Measurements from ENCODE around the gene PAN3. TPM values are rescaled to one million over a fixed set of nuclear protein-coding genes. Genes with fewer than 3 reads are reported as not detected.

PAN3 gene
- 8.8 and 9.8 TPM in 2 replicates for total RNA-seq (ENCODE audit: low replicate concordance)

GRCh38 chr13:28138012-28138755 lies at the start of gene PAN3:
Gene PAN3 (plus strand): TSS chr13:28138545. CDS start chr13:28138658, 113 bp downstream.

DNA sequence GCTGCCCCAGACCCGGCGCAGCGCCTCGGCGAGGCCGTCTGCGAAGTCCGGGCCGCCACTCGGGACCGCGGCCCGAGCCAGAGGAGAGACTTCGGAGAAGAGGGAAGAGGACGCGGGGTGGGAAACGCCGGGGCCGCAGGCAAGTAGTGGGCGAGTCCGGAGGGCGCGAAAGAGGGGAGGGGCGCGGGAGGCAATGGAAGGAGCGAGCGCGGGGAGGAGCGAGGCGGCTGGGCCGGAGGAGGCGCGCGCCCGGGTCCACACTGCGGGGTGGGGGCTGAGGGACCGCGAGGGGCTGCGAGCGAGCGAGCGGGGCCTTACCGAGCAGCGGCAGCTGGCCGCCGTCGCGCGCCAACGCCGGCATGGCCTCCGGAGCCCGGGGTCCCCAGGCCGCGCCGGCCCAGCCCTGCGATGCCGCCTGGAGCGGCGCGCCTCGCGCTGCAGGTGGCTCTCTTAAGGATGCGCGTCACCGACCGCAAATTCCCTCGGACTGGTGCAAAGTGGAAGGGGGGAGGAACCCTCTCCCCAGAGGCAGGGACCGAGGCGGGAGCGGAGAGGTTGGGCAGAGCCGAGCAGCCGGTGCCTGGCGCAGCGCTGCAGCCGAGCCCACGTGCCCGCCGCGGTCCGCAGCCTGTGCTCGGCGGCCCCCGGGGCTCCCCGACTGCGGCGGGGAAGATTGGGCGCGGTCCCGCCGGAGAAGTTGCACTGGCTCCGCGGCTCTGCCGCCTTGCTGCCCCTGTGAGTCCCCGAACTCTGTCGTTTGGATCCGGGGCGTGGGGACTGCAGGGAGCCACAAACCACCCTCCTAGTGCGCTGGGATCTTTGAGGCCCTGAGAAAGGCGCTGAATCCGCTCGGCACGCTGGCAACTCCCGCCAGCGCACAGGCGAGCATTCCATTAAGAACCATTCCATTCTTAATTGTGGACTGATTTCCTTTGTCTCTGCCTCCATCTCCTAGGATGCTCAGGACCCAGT lies 37.9 kb upstream of the PAN3 start, which contains the start of gene FLT3:
Gene FLT3 (minus strand): TSS at position 427 of the 972 bp plus-strand sequence. CDS start 66 bp downstream, at position 361.

Other genes with a start within 250 kb of the PAN3 start
- not detected in 2 replicates for gene PDX1, start 218.5 kb upstream of the PAN3 start, total RNA-seq (ENCODE audit: low replicate concordance)
- gene CDX2, start 169.2 kb upstream of the PAN3 start, total RNA-seq (ENCODE audit: low replicate concordance), result not detected in 2 replicates
- gene URAD, start 149.9 kb upstream of the PAN3 start, total RNA-seq (ENCODE audit: low replicate concordance), result not detected in 2 replicates
- gene FLT3, start 38.0 kb upstream of the PAN3 start, total RNA-seq (ENCODE audit: low replicate concordance), result not detected in 2 replicates

All from smooth muscle cell of the coronary artery (primary cell).